ENCODE measurements around the gene HMOX2.

The HMOX2 gene

DNA sequence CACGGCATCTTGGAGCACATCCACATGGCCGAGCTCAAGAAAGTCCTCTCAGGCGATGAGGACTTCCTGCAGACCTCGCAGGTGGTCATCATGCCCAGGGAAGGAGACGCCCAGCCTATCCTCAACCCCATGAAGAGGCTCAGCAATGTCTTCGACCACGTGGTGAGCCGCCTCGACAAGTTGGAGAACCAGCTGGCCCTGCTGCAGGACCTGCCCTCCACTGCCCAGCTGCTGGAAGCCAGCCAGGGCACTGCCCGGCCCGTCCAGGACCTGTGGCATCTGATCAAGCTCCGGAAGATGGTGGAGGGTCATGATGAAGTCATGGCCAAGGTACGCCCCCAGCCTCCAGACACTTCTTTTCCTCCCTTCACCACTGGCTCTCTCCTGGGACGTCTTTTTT, 80.4 kb downstream of the HMOX2 start:
- no peak overlapping the region for H3K27ac ChIP-seq (ENCODE audit: low read length)
- no CpG with 5 or more reads among the region's 14 CpGs for WGBS (ENCODE audit: insufficient coverage, insufficient read length)

DNA sequence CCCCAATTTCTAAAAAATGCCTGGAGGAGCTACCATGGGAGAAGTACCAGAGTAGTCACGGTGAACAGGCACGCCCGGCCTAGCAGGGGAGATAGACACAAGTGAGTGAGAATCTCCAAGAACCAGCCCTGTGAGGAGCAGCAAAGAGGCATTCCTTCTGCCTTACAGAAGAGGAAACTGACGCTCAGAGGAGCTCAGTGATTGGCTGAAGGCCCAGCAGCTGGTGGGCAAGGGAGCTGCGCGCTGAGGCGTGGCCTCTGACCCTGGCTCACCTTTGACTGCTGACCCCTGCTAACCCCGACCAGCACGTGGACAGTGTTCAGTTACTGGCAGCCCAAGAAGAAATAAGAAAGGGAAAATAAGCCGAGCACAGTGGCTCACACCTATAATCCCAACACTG, 81.8 kb downstream of the HMOX2 start:
- Histone ChIP-seq H3K27me3 (ENCODE audit: control insufficient read depth, insufficient read depth, low read length) (no peaks in the 10 kb centered on the region), H3K4me3 (ENCODE audit: low read length) (no peak overlapping the region), H3K36me3 (ENCODE audit: control insufficient read depth, insufficient read depth, low read length) (no peaks in the 10 kb centered on the region), H3K4me1 (ENCODE audit: control insufficient read depth, insufficient read depth, low read length) (peaks cover 3% of the 10 kb centered on the region), H3K9me3 (ENCODE audit: control insufficient read depth, insufficient read depth, low read length) (no peaks in the 10 kb centered on the region), H3K27ac (ENCODE audit: low read length) (no peak overlapping the region)
- no CpG with 5 or more reads among the region's 10 CpGs for WGBS (ENCODE audit: insufficient coverage, insufficient read length)
- no peak for DNase-seq (ENCODE audit: low read depth, low spot score)

More for the DNA sequence above, 80.4 kb downstream of the HMOX2 start:
- Histone ChIP-seq H3K9me3 (ENCODE audit: control insufficient read depth, insufficient read depth, low read length) (no peaks in the 10 kb centered on the region), H3K27me3 (ENCODE audit: control insufficient read depth, insufficient read depth, low read length) (no peaks in the 10 kb centered on the region), H3K4me1 (ENCODE audit: control insufficient read depth, insufficient read depth, low read length) (peaks cover 3% of the 10 kb centered on the region), H3K4me3 (ENCODE audit: low read length) (no peak overlapping the region), H3K36me3 (ENCODE audit: control insufficient read depth, insufficient read depth, low read length) (no peaks in the 10 kb centered on the region)
- DNase-seq (ENCODE audit: low read depth, low spot score): no peak

Data from iPS DF 6.9 (cell line).